Neural progenitor cell (in vitro differentiated cells): ENCODE results near the gene CHSY3. TPM values are rescaled to one million over a fixed set of nuclear protein-coding genes. Genes with fewer than 3 reads are reported as not detected.
A peak's percentile ranks its signal among the peaks of the same experiment; 100 is the strongest.

Experiments
- DNase-seq: peaks from one replicate; pipeline ENCODE4 v3.0.0-alpha.2; 2016; ENCODE audit warnings: low spot score
- H2AFZ ChIP-seq: fragments of 200-600 bp; sonication (generic); replicated peaks from 2 replicates; pipeline ENCODE4 v1.6.1; 2016; ENCODE audit warnings: antibody characterized with exemption
- H3F3A ChIP-seq: fragments of 200-600 bp; sonication (generic); 2 replicates; pipeline ENCODE4 v1.6.1; 2016; ENCODE audit warnings: antibody characterized with exemption, low read depth
- H3K27ac ChIP-seq: fragments of 200-600 bp; sonication (generic); 2 replicates; pipeline ENCODE4 v1.5.1; 2016; ENCODE audit warnings: mild to moderate bottlenecking
- H3K27me3 ChIP-seq: fragments of 200-600 bp; sonication (generic); 2 replicates; pipeline ENCODE4 v1.6.1; 2016; ENCODE audit warnings: mild to moderate bottlenecking, moderate library complexity
- H3K36me3 ChIP-seq: fragments of 200-600 bp; sonication (generic); 2 replicates; pipeline ENCODE4 v1.5.1; 2016
- H3K4me1 ChIP-seq: fragments of 200-600 bp; sonication (generic); 2 replicates; pipeline ENCODE4 v1.6.1; 2016; ENCODE audit warnings: mixed run types
- H3K4me2 ChIP-seq: fragments of 200-600 bp; sonication (generic); 2 replicates; pipeline ENCODE4 v1.6.1; 2016
- H3K4me3 ChIP-seq: fragments of 200-600 bp; sonication (generic); 2 replicates; pipeline ENCODE4 v1.5.1; 2016
- H3K79me2 ChIP-seq: fragments of 200-600 bp; sonication (generic); 2 replicates; pipeline ENCODE4 v1.6.1; 2016; ENCODE audit warnings: low read depth
- H3K9ac ChIP-seq: fragments of 200-600 bp; sonication (generic); 2 replicates; pipeline ENCODE4 v1.6.1; 2016
- H3K9me3 ChIP-seq: fragments of 200-600 bp; sonication (generic); 2 replicates; pipeline ENCODE4 v1.5.1; 2016; ENCODE audit warnings: low read depth
- H4K20me1 ChIP-seq: fragments of 200-600 bp; sonication (generic); 2 replicates; pipeline ENCODE4 v1.6.1; 2016; ENCODE audit warnings: low read depth
- H3K27ac Mint-ChIP-seq: 3 replicates; pipeline ENCODE4 v1.8.0; 2021; ENCODE audit warnings: mixed read lengths
- H3K27me3 Mint-ChIP-seq: 2 replicates; pipeline ENCODE4 v1.8.0; 2022; ENCODE audit warnings: low read depth, mild to moderate bottlenecking, inconsistent platforms, moderate library complexity, mixed read lengths; ENCODE audit not compliant: insufficient read depth
- H3K36me3 Mint-ChIP-seq: 3 replicates; pipeline ENCODE4 v1.8.0; 2021; ENCODE audit warnings: mixed read lengths
- H3K4me1 Mint-ChIP-seq: 3 replicates; pipeline ENCODE4 v1.8.0; 2021; ENCODE audit warnings: mixed read lengths
- H3K4me3 Mint-ChIP-seq: 3 replicates; pipeline ENCODE4 v1.8.0; 2021; ENCODE audit warnings: mild to moderate bottlenecking, moderate library complexity, mixed read lengths
- H3K9me3 Mint-ChIP-seq: 3 replicates; pipeline ENCODE4 v1.8.0; 2020; ENCODE audit warnings: mixed read lengths
- CTCF ChIP-seq: fragments of 200-600 bp; sonication (generic); IDR thresholded peaks from 2 replicates; pipeline ENCODE4 v1.5.1; 2017; ENCODE audit warnings: antibody characterized with exemption, mild to moderate bottlenecking
- EZH2 ChIP-seq: fragments of 200-600 bp; sonication (generic); IDR thresholded peaks from 2 replicates; pipeline ENCODE4 v1.6.1; 2017; ENCODE audit warnings: antibody characterized with exemption, mild to moderate bottlenecking, moderate library complexity
- EZH2phosphoT487 ChIP-seq: fragments of 200-600 bp; sonication (generic); IDR thresholded peaks from 2 replicates; pipeline ENCODE4 v1.6.1; 2017; ENCODE audit warnings: antibody characterized with exemption
- total RNA-seq: library from RNA; depleted of rRNA; stranded (reverse); fragments of >200 nt; gene quantifications from 2 replicates; pipeline ENCODE4 v1.2.3, GENCODE V29; 2015; ENCODE audit warnings: low replicate concordance

CHSY3 gene
- total RNA-seq, 1 donor from 2014 or later: 0.30 TPM

DNA sequence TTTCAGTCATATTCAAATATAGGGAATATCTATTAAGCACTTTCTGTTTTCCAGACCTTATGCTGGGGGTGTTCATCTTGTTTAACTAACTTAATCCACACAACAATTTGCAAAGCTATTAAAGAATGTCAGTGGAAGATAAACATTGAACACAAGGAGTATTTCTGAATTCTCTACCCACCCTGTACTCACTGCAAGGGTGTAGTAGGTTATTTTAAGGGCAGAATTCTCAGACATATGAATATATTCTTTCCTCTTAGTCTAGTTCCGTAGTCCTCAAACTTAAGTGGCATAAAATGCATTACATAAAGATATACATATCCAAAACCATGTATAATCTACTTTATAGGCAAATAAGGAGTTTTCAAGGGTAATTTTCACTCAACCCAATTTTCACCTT lies 19.9 kb upstream of the CHSY3 start:
- H3K4me3 Mint-ChIP-seq: no peak overlapping the region
- Histone ChIP-seq H3K27ac (no peak overlapping the region), H3F3A (no peaks in the 10 kb centered on the region), H3K27me3 (no peaks in the 10 kb centered on the region), H3K79me2 (no peaks in the 10 kb centered on the region), H3K4me1 (no peaks in the 10 kb centered on the region), H3K4me3 (no peak overlapping the region), H2AFZ (no peak overlapping the region), H3K36me3 (no peaks in the 10 kb centered on the region), H4K20me1 (no peaks in the 10 kb centered on the region), H3K9me3 (no peaks in the 10 kb centered on the region), H3K9ac (no peak overlapping the region), H3K4me2 (no peak overlapping the region)
- no peak for TF ChIP-seq EZH2phosphoT487
- TF ChIP-seq CTCF: no peak
- TF ChIP-seq EZH2: no peak
- no peak overlapping the region for H3K27ac Mint-ChIP-seq
- peaks cover 2% of the 10 kb centered on the region for H3K27me3 Mint-ChIP-seq
- H3K9me3 Mint-ChIP-seq: no peaks in the 10 kb centered on the region
- H3K36me3 Mint-ChIP-seq: no peaks in the 10 kb centered on the region
- DNase-seq: no peak
- no peaks in the 10 kb centered on the region for H3K4me1 Mint-ChIP-seq

GRCh38 chr5:129899454-129899853 lies 4.8 kb upstream of the CHSY3 start:
- H4K20me1 ChIP-seq: no peaks in the 10 kb centered on the region
- H3K27ac ChIP-seq: no peak overlapping the region
- H3K4me2 ChIP-seq: no peak overlapping the region
- H3K27ac Mint-ChIP-seq: no peak overlapping the region
- H3K9ac ChIP-seq: no peak overlapping the region
- H3K4me1 ChIP-seq: no peaks in the 10 kb centered on the region
- no peaks in the 10 kb centered on the region for H3K79me2 ChIP-seq
- H3K9me3 ChIP-seq: no peaks in the 10 kb centered on the region
- H3K36me3 Mint-ChIP-seq: no peaks in the 10 kb centered on the region
- no peak for DNase-seq
- H3K36me3 ChIP-seq: no peaks in the 10 kb centered on the region
- peaks cover 3% of the 10 kb centered on the region for H3K4me1 Mint-ChIP-seq
- H3F3A ChIP-seq: peaks cover 15% of the 10 kb centered on the region
- peaks cover 42% of the 10 kb centered on the region for H3K27me3 ChIP-seq
- no peak overlapping the region for H3K4me3 ChIP-seq
- H3K4me3 Mint-ChIP-seq: no peak overlapping the region
- TF ChIP-seq EZH2 (no peak), CTCF (peak; percentile 27), EZH2phosphoT487 (no peak)
- no peaks in the 10 kb centered on the region for H3K9me3 Mint-ChIP-seq
- peaks cover 4% of the 10 kb centered on the region for H3K27me3 Mint-ChIP-seq
- no peak overlapping the region for H2AFZ ChIP-seq

- no peak for TF ChIP-seq EZH2
- TF ChIP-seq EZH2phosphoT487: no peak
- TF ChIP-seq CTCF: no peak
Measured at GRCh38 chr5:129902816-129903215, 1.4 kb upstream of the CHSY3 start.

More at GRCh38 chr5:129902816-129903215, 1.4 kb upstream of the CHSY3 start:
- peak; percentile 29 for DNase-seq
- Histone ChIP-seq H3K4me1 (peaks cover 13% of the 10 kb centered on the region), H3F3A (peaks cover 20% of the 10 kb centered on the region), H3K4me2 (no peak overlapping the region), H3K79me2 (no peaks in the 10 kb centered on the region), H3K9me3 (no peaks in the 10 kb centered on the region), H2AFZ (no peak overlapping the region), H3K4me3 (no peak overlapping the region), H3K27ac (no peak overlapping the region), H4K20me1 (no peaks in the 10 kb centered on the region), H3K36me3 (no peaks in the 10 kb centered on the region), H3K27me3 (peaks cover 75% of the 10 kb centered on the region), H3K9ac (no peak overlapping the region)
- no peak overlapping the region for H3K27ac Mint-ChIP-seq
- peaks cover 1% of the 10 kb centered on the region for H3K36me3 Mint-ChIP-seq
- no peaks in the 10 kb centered on the region for H3K9me3 Mint-ChIP-seq
- peaks cover 13% of the 10 kb centered on the region for H3K27me3 Mint-ChIP-seq
- H3K4me3 Mint-ChIP-seq: peak overlapping the region; percentile 63
- peaks cover 14% of the 10 kb centered on the region for H3K4me1 Mint-ChIP-seq
